Effector memory CD4-positive, alpha-beta T cell (primary cell): ENCODE measurements around the gene MYL12B.

ENCODE experiments used
- DNase-seq, 3 donors: peaks; one replicate each; pipeline ENCODE4 v3.0.0-alpha.2; 2020
- H3K27ac ChIP-seq: 2 replicates; pipeline ENCODE4 v1.7.0; 2013; ENCODE audit warnings: mild to moderate bottlenecking, low read length, moderate library complexity; ENCODE audit not compliant: insufficient read depth, poor library complexity, severe bottlenecking
- H3K27me3 ChIP-seq: replicated peaks from 2 replicates; pipeline ENCODE4 v1.7.0; 2013; ENCODE audit warnings: mild to moderate bottlenecking, low read length; ENCODE audit not compliant: insufficient read depth, control insufficient read depth, poor library complexity, severe bottlenecking
- H3K36me3 ChIP-seq: 2 replicates; pipeline ENCODE4 v1.7.0; 2013; ENCODE audit warnings: mild to moderate bottlenecking, low read length, moderate library complexity; ENCODE audit not compliant: control insufficient read depth, insufficient read depth
- H3K4me1 ChIP-seq: 2 replicates; pipeline ENCODE4 v1.7.0; 2013; ENCODE audit warnings: low read length, mild to moderate bottlenecking; ENCODE audit not compliant: control insufficient read depth, insufficient read depth, poor library complexity, severe bottlenecking
- H3K4me3 ChIP-seq: 2 replicates; pipeline ENCODE4 v1.7.0; 2013; ENCODE audit warnings: low read length, low read depth, mild to moderate bottlenecking; ENCODE audit not compliant: insufficient read depth, poor library complexity, severe bottlenecking
- H3K9me3 ChIP-seq: 2 replicates; pipeline ENCODE4 v1.7.0; 2013; ENCODE audit warnings: mild to moderate bottlenecking, low read length, moderate library complexity; ENCODE audit not compliant: control insufficient read depth

Gene MYL12B

DNA sequence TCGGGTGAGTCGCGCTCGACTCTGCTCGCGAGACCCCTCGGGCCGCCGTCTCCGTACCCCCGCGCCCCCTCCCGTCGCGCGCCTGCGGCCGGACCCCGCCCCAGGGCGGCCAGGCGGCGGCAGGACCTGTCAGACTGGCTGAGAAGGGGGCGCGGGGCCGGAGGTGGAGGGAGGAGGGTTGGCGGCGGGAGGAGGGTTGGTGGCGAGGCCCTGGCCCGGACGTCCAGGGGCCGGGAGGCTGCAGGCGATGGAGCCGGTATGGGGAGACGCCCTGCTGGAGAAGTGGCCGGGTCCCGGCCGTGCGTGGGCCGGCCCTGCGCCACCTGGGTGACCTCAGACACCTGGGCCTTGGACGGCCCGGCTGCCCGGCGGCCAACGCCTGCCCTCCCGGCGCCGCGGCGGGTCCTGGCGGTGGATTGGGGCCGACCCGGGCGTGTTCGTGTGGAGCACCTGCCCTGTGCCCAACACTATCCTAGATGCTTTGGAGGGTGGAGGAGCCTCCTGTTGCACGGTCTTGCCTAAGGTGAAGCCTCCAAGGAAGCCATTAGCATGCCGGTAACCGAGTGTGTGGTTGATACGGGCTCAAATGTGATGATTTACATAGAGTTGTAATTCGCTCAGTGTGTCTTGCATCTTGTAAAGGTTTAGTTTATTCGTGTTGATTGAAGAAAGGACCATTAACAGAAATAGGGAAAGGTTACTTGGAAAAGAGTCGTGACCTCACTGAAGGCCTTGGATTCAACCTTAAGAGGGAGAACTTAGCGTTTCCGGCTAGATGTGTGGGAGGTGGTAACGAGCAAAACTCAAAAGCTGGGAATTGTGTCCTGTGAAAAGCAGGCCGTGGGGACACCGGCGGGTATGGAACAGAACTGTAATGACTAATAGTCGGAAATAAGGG is 550 bp downstream of the MYL12B start:
- peak in 2 of 3 donors; percentile 18 to 22 for DNase-seq
- Histone ChIP-seq H3K36me3 (peaks cover 8% of the 10 kb centered on the region), H3K4me1 (peaks cover 36% of the 10 kb centered on the region), H3K27ac (peak overlapping the region; percentile 98), H3K9me3 (no peaks in the 10 kb centered on the region), H3K27me3 (no peaks in the 10 kb centered on the region), H3K4me3 (peak overlapping the region; percentile 84)

GRCh38 chr18:3263132-3263700 is 1.3 kb downstream of the MYL12B start:
- Histone ChIP-seq H3K27me3 (no peaks in the 10 kb centered on the region), H3K9me3 (no peaks in the 10 kb centered on the region), H3K27ac (peak overlapping the region; percentile 98), H3K4me1 (peaks cover 43% of the 10 kb centered on the region), H3K4me3 (peak overlapping the region; percentile 84), H3K36me3 (peaks cover under 1% of the 10 kb centered on the region)
- DNase-seq, result no peak

DNA sequence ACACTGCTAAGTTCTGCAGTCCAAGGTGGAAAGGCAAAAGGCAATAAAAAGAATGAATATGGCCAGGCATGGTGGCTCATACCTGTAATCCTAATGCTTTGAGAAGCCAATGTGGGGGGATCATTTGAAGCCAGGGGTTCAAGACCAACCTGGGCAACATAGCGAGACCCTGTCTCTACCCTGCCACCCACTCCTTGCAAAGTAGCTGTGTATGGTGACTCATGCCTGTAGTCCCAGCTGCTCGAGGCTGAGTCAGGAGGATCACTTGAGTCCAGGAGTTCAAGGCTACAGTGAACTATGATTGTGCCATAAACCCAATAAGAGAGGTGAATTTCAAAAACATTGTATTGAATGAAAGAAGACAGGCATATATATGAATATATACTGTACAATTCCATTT is 2.4 kb downstream of the MYL12B start:
- H3K4me3 ChIP-seq, result peak overlapping the region; percentile 19

DNA sequence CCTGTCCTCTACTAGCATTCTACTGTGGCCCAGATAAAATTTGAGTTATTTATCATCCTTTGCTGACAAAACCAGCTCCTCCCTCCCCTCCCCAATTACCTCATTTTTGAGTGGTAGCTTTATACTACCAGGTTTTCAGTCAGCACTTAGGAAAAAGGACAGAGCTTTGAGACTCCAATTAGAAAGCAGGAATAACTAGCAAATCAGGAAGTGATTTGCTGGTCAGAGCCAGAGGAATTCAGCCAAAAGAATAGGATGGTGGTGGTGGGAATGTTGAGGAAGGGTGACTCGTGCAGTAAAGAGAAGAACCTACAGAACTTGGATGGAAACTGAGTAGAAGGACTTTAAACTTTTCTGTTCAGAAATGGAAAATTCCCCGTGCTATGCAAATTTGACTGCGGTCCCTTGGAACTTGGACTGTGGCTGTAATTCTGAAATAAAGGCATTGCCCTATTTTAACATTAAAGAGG is 3.7 kb downstream of the MYL12B start:
- H3K9me3 ChIP-seq, result no peaks in the 10 kb centered on the region
- no peaks in the 10 kb centered on the region for H3K36me3 ChIP-seq
- no peak for DNase-seq
- peaks cover 48% of the 10 kb centered on the region for H3K4me1 ChIP-seq
- peak overlapping the region; percentile 40 for H3K27ac ChIP-seq
- H3K4me3 ChIP-seq, result no peak overlapping the region
- H3K27me3 ChIP-seq, result no peaks in the 10 kb centered on the region

More for the DNA sequence above, 2.4 kb downstream of the MYL12B start:
- H3K27ac ChIP-seq, result no peak overlapping the region
- H3K9me3 ChIP-seq, result no peaks in the 10 kb centered on the region
- H3K36me3 ChIP-seq, result no peaks in the 10 kb centered on the region
- no peak for DNase-seq
- peaks cover 51% of the 10 kb centered on the region for H3K4me1 ChIP-seq
- no peaks in the 10 kb centered on the region for H3K27me3 ChIP-seq

DNA sequence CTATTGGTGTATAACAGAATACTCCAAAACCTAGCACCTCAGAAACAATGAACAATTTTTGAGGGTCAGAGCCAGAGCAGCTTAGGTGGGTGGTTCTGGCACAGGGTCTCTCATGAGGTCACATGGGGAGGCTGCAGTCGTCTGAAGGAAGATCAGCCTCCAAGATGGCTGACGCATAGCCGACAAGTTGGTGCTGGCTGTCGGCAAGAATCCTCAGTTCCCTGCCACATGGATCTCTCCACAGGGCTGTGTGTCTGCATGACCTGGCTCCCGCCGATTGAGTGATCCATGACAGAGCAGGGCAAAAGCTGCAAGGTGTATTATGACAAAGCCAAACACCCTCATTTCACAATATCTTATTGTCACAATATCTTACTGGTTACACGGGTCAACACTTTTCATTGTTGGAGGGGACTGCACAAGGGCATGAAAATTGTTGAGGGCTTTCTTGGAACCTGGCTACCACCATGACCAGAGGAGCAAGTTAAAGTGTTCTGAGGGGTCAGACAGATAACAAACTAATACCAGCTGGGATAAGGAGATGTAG is 4.2 kb downstream of the MYL12B start:
- H3K4me1 ChIP-seq, result peaks cover 43% of the 10 kb centered on the region

GRCh38 chr18:3268306-3268705 is 6.4 kb downstream of the MYL12B start:
- no peak overlapping the region for H3K27ac ChIP-seq
- H3K27me3 ChIP-seq, result no peaks in the 10 kb centered on the region
- H3K36me3 ChIP-seq, result no peaks in the 10 kb centered on the region
- H3K4me1 ChIP-seq, result peaks cover 43% of the 10 kb centered on the region
- DNase-seq, result no peak
- no peaks in the 10 kb centered on the region for H3K9me3 ChIP-seq
- no peak overlapping the region for H3K4me3 ChIP-seq

More for the DNA sequence above, 4.2 kb downstream of the MYL12B start:
- H3K36me3 ChIP-seq, result no peaks in the 10 kb centered on the region
- no peaks in the 10 kb centered on the region for H3K27me3 ChIP-seq
- H3K27ac ChIP-seq, result peak overlapping the region; percentile 40
- no peak overlapping the region for H3K4me3 ChIP-seq
- no peak for DNase-seq
- H3K9me3 ChIP-seq, result no peaks in the 10 kb centered on the region

DNA sequence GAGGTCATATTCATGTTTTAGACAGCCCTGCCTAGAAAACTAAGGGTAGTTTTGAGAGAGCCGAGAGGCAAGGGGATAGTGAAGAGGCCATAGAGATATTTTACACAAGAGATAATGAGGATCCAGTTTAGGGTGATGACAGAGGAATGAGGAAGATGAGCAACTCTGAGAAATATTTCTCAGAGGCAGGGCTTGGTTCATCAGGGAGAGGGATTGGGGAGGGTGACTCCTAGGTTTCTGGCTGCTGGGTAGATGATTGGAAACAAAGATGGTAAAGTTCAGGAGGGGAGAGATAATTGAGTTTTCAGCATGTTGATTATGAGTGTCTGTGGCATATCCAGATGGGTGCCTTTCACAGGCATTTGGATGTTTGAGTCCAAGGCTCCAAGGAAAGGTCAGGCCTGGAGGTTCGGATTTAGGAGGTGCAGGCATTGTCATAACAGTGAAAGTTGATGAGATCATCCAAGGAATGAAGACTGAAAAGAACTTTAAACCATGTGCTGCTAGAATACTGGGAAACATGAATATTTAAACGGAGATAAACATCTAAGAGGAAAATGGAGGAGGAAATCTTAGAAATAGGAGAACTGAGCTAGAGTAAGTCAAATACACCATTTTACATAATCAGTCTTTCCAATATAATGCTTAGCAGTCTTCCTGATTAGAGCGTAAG is 7.4 kb downstream of the MYL12B start:
- Histone ChIP-seq H3K27ac (no peak overlapping the region), H3K9me3 (no peaks in the 10 kb centered on the region), H3K36me3 (peaks cover 10% of the 10 kb centered on the region), H3K4me1 (peaks cover 39% of the 10 kb centered on the region), H3K27me3 (no peaks in the 10 kb centered on the region), H3K4me3 (no peak overlapping the region)
- no peak for DNase-seq

- Histone ChIP-seq H3K9me3 (no peaks in the 10 kb centered on the region), H3K4me1 (peaks cover 39% of the 10 kb centered on the region), H3K27me3 (no peaks in the 10 kb centered on the region), H3K36me3 (peaks cover 15% of the 10 kb centered on the region), H3K27ac (no peak overlapping the region), H3K4me3 (no peak overlapping the region)
- no peak for DNase-seq
Observed at GRCh38 chr18:3269914-3270299, 8.0 kb downstream of the MYL12B start.

GRCh38 chr18:3273042-3273441 is 11.1 kb downstream of the MYL12B start:
- Histone ChIP-seq H3K36me3 (peaks cover 42% of the 10 kb centered on the region), H3K4me3 (no peak overlapping the region), H3K9me3 (no peaks in the 10 kb centered on the region), H3K27ac (no peak overlapping the region), H3K27me3 (no peaks in the 10 kb centered on the region), H3K4me1 (peaks cover 10% of the 10 kb centered on the region)
- DNase-seq, result no peak
